Measurements from ENCODE around the gene TXNRD1.
"Not testable (repeated sequence)": the region's sequence is repeated elsewhere in the genome, so short reads cannot be mapped to it uniquely, and the experiment has no call there.

Gene TXNRD1

DNA sequence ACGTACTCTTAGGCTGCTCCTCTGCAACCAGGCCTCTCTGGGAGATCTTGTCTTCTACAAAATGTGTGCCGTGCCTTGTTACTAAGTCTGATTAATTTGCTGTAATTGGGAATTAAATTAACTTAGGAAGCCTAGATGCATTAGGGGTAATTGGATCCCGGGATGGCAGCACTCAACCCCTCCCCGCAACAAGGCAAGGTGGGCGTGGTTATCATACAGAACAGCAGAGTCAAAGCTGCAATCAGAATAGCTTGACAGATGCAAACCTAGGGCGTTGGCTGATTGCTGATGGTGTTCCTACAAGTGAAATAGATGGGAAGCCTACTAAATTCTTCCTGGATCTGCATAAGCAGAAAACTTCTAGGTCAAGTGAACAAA, 43.0 kb upstream of the TXNRD1 start:
- no peak for DNase-seq (ENCODE audit: low read depth)
- TF ChIP-seq, protein P1, sequence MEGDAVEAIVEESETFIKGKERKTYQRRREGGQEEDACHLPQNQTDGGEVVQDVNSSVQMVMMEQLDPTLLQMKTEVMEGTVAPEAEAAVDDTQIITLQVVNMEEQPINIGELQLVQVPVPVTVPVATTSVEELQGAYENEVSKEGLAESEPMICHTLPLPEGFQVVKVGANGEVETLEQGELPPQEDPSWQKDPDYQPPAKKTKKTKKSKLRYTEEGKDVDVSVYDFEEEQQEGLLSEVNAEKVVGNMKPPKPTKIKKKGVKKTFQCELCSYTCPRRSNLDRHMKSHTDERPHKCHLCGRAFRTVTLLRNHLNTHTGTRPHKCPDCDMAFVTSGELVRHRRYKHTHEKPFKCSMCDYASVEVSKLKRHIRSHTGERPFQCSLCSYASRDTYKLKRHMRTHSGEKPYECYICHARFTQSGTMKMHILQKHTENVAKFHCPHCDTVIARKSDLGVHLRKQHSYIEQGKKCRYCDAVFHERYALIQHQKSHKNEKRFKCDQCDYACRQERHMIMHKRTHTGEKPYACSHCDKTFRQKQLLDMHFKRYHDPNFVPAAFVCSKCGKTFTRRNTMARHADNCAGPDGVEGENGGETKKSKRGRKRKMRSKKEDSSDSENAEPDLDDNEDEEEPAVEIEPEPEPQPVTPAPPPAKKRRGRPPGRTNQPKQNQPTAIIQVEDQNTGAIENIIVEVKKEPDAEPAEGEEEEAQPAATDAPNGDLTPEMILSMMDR (IDR thresholded peaks at IDR 0.05; ENCODE audit: low read length, missing control alignments) = no peak

DNA sequence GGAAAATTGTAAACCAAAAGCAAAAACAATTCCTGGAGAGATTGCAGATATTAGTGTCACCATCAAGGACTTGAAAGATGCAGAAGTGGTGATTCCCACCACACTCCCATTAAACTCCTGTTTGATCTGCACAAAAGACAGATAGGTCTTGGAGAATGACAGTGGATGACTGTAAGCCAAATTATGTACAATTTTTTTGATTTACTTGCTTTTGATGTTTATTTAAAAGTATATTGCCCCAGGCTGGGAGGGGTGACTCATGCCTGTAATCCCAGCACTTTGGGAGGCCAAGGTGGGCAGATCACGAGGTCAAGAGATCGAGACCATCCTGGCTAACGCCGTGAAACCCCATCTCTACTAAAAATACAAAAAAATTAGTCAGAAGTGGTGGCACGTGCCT, 41.8 kb upstream of the TXNRD1 start:
- not testable (repeated sequence) for H3K4me3 ChIP-seq (replicated peaks; ENCODE audit: low read depth, low read length); DNase-seq (ENCODE audit: low read depth)

More for the DNA sequence above, 43.0 kb upstream of the TXNRD1 start:
- no peak overlapping the region for H3K4me3 ChIP-seq (replicated peaks; ENCODE audit: low read depth, low read length)

DNA sequence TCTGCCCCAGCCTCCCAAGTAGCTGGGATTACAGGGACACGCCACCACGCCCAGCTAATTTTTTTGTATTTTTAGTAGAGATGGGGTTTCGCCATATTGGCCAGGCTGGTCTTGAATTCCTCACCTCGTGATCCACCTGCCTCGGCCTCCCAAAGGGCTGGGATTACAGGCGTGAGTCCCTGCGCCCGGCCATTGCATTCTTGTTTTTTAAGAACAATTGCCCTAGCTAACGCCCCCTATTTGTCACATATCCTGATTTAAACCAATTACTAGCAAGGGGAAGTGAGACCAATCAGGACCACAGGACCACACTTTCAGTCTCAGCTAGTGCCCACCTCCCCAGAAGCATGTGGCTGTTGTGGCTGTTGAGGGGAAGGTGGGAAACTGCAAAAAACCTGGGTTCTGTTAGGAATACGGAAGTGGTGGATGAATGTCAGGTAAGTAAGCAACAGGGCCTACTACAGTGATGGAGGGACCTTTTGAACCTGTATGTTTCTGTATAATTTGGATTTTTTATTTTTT, 39.8 kb upstream of the TXNRD1 start:
- no peak for DNase-seq (ENCODE audit: low read depth)
- H3K4me3 ChIP-seq (replicated peaks; ENCODE audit: low read depth, low read length) = no peak overlapping the region
- TF ChIP-seq, protein P1 (IDR thresholded peaks at IDR 0.05; ENCODE audit: low read length, missing control alignments) = no peak

DNA sequence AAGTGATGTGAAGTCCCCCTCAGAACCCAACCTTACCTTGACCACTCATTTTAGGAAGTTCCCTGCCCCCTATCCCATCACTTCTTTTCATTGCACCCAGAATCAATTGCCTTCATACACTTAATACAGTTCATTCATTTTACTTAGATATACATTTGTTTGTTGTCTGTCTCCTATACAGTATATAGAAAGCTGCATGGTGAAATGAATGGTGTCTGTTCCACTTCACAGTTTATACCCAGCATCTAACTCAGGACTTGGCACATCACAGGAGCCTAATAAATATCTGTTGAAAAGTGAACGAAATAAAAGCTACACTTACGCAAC, 38.3 kb upstream of the TXNRD1 start:
- TF ChIP-seq, protein P1 (IDR thresholded peaks at IDR 0.05; ENCODE audit: low read length, missing control alignments) = no peak
- H3K4me3 ChIP-seq (replicated peaks; ENCODE audit: low read depth, low read length) = no peak overlapping the region
- no peak for DNase-seq (ENCODE audit: low read depth)

DNA sequence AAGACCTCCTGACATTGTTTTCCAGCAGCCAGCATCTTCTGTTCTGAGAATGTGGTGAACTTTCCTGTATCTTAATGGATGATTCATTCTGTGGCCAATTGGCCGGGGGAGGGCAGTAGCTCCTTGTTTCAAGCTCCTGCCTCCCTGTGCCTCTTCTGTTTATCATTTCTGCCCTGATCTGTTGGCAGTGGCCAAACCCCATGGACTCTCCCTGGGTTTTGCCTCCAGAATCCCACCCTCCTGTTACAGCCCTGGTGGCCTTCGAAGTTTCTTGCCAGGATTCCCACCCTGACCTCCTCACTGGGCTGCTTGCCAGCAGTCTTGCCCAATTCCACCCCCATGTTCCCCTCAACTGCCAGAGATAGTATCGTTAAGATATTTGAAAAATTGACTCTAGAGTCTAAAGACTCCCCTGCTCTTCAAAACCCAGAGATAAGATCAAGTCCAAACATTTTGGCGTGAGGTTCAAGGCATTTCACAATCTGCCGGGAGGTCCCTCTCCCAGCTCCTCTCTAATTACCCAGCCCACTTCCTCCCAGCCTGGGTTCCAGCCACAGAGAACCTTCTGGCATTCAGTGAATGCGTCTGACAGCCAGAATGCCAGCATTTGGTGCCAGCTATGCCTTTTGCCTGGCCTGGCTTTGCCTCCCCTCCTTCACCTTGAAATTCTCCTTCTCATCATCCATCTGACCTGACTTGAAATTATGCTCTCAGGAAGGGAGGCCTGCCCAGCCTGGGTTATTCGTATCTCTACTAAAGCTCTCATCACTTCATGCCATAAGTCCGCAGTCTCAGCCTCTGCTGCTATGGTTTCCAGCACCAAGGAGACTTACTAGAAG, 37.7 kb upstream of the TXNRD1 start:
- TF ChIP-seq, protein P1 (IDR thresholded peaks at IDR 0.05; ENCODE audit: low read length, missing control alignments) = peak; percentile 40
- no peak overlapping the region for H3K4me3 ChIP-seq (replicated peaks; ENCODE audit: low read depth, low read length)
- DNase-seq (ENCODE audit: low read depth) = peak; percentile 99

DNA sequence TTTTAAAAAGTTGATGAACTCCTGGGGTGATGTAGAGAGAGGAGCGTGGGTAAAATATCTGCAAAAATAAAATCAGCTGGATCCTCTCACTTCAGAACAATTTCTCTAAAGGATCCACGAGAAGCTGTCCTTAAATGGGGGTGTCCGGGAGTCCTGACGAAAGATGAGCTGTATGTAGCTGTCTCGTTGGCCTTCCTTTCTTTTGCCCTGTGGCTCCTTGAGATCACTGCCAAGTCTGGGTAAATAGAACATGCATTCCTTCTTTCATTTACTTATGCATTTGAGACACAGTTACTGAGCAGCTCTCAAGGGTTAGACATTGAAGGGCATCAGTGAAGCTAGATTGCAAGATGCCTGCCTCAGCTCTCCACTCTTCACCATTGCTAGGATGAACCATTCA, 35.2 kb upstream of the TXNRD1 start:
- H3K4me3 ChIP-seq (replicated peaks; ENCODE audit: low read depth, low read length) = no peak overlapping the region
- TF ChIP-seq, protein P1 (IDR thresholded peaks at IDR 0.05; ENCODE audit: low read length, missing control alignments) = no peak
- DNase-seq (ENCODE audit: low read depth) = no peak

DNA sequence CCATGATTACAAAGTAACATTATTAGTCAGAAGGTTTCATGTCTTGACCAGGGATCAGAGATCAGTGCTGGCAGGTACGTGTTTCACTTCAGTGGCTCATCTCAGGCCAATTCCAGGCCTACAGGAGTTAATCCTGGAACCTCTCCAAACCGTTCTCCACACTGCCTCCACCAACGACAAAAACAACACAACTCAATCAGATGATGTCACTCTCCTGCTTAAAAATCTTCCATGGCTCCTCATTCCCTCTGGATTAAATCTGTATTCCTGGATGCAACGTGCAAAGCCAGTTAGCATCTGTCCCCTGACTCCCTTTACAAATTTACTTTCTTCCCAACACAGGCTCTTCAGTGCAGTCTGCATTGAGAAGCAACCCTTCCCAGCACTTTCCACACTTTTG, 34.3 kb upstream of the TXNRD1 start:
- DNase-seq (ENCODE audit: low read depth) = peak; percentile 55
- TF ChIP-seq, protein P1 (IDR thresholded peaks at IDR 0.05; ENCODE audit: low read length, missing control alignments) = no peak
- H3K4me3 ChIP-seq (replicated peaks; ENCODE audit: low read depth, low read length) = no peak overlapping the region
